Sciatic nerve (tissue), 2 donors: ENCODE results near the gene EPM2AIP1. TPM values are rescaled to one million over a fixed set of nuclear protein-coding genes. Genes with fewer than 3 reads are reported as not detected.
A peak's percentile ranks its signal among the peaks of the same experiment; 100 is the strongest.
"Not testable (repeated sequence)": the region's sequence is repeated elsewhere in the genome, so short reads cannot be mapped to it uniquely, and the experiment has no call there.

Experiments
- ATAC-seq: fragments of 200-7000 bp; cut with Tn5 transposase; one replicate; pipeline ENCODE4 v1.9.1; 2020; ENCODE audit warnings: mild to moderate bottlenecking, moderate library complexity
- DNase-seq: peaks from one replicate; pipeline ENCODE4 v3.0.0-alpha.2; 2020; ENCODE audit warnings: low spot score
- intact Hi-C: fragments of 100-400 bp; cut with DNase I; formaldehyde crosslinking; loops from one replicate; pipeline ENCODE4 v1.14.2; 2022
- total RNA-seq: library from RNA; stranded (reverse); fragmentation: NEBNext Ultra II Directional; extraction: Animal tissue kit (Norgen Biotek cat#: 25700); gene quantifications from one replicate; pipeline ENCODE4 v1.2.1, GENCODE V29; 2021
- donor health status: DM: no; HTN: no; CAD: no.
- donor health status: DM: no; HTN: no; CAD: no.

The EPM2AIP1 gene
- total RNA-seq, 1 donor from 2014 or later = 30.6 TPM

DNA sequence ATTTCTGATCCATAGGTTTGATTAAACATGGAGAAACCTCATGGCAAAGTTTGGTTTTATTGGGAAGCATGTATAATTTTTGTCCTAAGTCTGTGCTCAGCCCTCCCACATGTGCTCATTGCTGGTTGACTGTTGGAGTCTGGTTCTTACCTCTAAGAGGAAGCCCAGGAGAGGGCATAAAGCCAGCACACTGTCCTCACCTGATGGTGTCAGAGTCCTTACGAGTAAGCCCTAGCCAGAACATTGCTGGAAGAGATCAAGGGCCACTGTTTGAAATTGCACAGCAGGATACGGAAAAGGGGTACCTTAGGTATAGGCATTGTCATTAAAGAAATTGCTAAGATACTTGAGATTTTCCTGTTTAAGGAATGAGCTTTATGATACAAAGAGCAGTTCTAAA is 21.7 kb upstream of the EPM2AIP1 start:
- DNase-seq (no peak), ATAC-seq (no peak)
- intact Hi-C loops = no loop called here

DNA sequence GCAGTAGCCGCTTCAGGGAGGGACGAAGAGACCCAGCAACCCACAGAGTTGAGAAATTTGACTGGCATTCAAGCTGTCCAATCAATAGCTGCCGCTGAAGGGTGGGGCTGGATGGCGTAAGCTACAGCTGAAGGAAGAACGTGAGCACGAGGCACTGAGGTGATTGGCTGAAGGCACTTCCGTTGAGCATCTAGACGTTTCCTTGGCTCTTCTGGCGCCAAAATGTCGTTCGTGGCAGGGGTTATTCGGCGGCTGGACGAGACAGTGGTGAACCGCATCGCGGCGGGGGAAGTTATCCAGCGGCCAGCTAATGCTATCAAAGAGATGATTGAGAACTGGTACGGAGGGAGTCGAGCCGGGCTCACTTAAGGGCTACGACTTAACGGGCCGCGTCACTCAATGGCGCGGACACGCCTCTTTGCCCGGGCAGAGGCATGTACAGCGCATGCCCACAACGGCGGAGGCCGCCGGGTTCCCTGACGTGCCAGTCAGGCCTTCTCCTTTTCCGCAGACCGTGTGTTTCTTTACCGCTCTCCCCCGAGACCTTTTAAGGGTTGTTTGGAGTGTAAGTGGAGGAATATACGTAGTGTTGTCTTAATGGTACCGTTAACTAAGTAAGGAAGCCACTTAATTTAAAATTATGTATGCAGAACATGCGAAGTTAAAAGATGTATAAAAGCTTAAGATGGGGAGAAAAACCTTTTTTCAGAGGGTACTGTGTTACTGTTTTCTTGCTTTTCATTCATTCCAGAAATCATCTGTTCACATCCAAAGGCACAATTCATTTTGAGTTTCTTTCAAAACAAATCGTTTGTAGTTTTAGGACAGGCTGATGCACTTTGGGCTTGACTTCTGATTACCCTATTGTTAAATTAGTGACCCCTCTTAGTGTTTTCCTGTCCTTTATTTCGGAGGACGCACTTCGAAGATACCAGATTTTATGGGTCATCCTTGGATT is 674 bp upstream of the EPM2AIP1 start, which contains the start of gene MLH1:
TSS of gene MLH1 (plus strand) at position 193 of the 958 bp plus-strand sequence. CDS start at position 223, 30 bp downstream.
- intact Hi-C loops = loop anchor here (5.0 kb wide), 1 partner anchor 219 kb away; no protein-coding TSS in a partner anchor

DNA sequence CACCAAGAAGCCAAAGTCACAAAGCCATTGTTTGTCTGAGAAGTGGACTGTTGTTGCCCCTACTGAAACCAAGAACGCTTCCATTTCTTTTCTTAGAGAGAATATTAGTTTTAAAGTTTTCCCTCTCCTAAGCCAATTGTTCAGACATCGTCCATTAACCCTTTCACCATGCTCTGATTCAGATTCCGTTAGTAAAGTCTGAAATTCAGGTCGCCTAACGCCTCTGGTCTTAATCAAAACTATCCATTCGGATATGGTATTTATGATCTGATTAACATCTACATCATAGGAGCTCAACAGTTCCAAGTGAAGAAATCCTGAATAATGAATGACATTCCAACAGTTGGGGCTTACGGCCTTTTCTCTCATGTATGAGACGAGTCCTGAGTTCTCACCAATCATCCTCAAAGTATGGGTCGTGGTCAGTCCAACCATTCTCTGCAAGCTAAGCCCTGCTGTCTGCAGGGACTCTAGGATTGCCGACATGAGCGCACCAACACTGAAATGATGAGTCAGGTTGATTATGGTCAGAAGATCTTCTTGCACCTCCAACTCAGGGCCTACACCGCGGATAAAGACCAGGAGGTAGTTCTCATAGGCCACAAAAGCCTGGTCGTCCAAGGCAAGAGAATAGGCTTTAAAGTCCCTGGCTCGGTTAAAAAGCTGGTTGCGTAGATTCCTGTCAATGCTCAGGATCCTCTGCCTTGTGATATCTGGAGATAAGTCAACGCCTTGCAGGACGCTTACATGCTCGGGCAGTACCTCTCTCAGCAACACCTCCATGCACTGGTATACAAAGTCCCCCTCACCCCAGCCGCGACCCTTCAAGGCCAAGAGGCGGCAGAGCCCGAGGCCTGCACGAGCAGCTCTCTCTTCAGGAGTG is 767 bp downstream of the EPM2AIP1 start:
- ATAC-seq = no peak
- DNase-seq = no peak
- intact Hi-C loops = loop anchor here (5.0 kb wide), 1 partner anchor 220 kb away; no protein-coding TSS in a partner anchor

More for the DNA sequence above, 674 bp upstream of the EPM2AIP1 start, which contains the start of gene MLH1:
- DNase-seq (peak; percentile 99), ATAC-seq (peak; percentile 98)

DNA sequence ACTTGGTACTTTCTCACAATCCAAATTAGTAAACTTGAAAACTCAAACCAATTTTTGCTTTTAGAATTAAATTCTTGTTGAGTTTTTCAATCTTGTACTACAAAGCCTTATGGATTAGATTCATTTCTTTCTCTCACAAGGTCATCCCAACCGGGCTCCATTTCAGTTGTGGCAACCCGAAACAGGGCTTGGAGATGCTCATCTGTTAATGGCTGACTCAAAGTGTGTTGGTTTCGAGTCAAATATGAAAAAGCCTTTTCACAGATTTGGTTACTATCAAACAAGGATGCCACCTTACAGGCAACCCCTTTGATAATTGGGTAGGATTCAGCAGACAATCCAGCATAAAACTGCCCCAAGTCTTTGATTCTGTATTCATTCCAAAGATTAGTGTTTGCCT is 1.8 kb downstream of the EPM2AIP1 start:
- intact Hi-C loops = loop anchor here (5.0 kb wide), 1 partner anchor 221 kb away; no protein-coding TSS in a partner anchor
- ATAC-seq (no peak), DNase-seq (no peak)

DNA sequence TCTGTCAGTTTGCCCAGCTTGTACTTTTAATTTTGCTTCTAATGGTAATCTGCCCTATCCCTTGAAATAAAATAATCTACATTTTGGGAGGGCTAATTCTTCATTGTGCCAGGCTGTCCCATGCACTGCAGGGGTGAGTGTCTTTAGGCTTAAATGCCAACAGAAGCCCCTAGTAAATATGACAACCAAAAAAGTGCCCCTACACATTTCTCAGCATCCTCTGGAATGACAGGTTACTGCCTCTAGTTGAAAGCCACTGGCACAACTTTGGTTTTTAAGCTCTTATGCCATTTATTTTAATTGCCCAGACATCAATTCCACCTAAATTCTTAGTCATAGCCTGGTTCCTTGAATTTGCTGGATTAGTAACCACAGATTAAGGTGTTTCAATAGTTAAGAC is 3.4 kb downstream of the EPM2AIP1 start:
- intact Hi-C loops = no loop called here
- no peak for DNase-seq
- ATAC-seq = no peak

DNA sequence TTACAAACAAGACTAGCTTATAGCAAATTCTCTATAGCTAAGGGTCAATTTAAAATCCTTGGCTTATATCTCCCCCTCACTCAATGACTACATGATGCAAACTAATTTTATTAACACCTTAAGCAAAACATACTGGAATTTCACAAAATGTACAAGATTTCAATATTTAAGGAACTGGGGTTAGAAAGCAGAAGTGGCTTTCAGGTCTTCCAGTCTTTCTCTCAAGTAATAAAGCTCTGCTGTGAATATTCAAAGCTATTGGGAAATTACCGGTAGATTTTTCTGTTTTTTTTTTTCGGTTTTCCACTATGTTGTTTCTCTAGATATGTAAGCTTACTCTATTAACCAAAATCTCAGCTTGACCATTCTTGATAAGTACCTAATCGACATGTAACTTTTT is 3.9 kb downstream of the EPM2AIP1 start:
- intact Hi-C loops = no loop called here
- no peak for DNase-seq
- ATAC-seq = no peak

DNA sequence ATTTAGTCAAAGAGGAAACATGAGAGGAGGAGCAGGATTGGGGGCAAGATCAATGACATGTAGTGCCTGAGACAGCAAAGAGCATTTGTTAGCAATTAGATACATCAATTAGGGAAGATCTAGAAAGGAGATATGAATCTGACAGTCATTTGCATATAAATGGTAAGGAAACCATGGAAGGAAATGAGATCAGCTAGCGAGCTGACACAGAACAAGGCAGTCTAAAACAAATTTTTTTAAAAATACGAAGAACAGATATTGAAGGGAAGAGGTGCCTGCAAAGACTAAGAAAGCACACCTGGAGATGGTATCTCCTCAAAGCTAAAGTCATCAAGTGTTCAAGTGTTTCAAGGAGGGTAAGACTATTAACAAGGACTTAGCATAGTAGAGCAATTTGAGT is 4.6 kb downstream of the EPM2AIP1 start:
- intact Hi-C loops = no loop called here
- ATAC-seq (no peak), DNase-seq (no peak)

DNA sequence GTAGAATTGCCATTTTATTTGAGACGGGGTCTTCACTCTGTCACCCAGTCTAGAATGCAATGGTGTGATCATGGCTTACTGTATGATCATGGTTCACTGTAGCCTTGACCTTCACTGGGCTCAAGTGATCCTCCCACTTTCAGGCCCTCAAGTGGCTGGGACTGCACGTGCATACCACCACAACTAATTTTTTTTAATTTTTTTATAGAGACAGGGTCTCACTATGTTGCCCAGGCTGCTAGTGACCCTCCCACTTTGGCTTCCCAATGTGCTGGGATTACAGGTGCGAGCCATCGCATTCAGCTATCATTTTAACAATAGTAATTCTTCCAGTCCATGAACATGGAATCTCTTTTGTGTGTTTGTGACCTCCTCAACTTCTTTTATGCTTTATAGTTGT is 11.9 kb downstream of the EPM2AIP1 start:
- intact Hi-C loops = no loop called here
- ATAC-seq (no peak), DNase-seq (no peak)

DNA sequence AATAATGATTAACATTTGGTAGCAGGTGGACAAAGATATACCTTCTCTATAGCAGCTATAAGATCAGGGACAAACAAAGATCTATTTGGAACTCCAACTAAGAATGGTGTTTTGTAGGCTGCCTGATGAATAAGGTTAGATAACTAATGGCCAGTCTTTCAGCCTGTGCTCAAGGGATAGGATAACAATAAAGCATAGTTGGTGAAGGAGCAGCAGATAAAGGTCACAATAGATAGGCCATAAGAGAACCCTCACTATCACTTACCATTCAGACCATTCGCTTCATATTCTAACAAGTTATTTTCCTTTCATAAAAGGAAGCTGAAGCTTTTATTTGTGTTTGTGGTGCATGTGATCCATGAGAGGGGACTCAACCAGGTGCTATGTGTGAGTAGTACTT is 19.8 kb downstream of the EPM2AIP1 start:
- intact Hi-C loops = no loop called here
- no peak for ATAC-seq
- no peak for DNase-seq

DNA sequence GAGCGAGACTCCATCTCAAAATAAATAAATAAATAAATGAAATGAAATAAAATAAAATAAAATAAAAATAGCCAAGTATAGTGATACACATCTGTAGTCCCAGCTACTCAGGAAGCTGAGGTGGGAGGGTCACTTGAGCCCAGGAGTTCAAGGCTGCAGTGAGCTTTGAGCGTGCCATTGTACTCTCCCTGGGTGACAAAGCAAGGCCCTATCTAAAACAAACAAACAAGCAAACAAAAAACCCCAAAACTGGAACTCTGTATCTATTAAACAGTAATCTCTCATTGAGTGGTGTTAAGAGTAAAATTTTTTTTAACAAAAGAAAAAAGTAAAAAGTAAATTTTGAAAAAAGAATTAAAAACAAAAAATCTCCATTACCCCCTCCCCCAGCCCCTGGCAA is 20.8 kb downstream of the EPM2AIP1 start:
- DNase-seq (no peak), ATAC-seq (no peak)
- intact Hi-C loops = no loop called here

DNA sequence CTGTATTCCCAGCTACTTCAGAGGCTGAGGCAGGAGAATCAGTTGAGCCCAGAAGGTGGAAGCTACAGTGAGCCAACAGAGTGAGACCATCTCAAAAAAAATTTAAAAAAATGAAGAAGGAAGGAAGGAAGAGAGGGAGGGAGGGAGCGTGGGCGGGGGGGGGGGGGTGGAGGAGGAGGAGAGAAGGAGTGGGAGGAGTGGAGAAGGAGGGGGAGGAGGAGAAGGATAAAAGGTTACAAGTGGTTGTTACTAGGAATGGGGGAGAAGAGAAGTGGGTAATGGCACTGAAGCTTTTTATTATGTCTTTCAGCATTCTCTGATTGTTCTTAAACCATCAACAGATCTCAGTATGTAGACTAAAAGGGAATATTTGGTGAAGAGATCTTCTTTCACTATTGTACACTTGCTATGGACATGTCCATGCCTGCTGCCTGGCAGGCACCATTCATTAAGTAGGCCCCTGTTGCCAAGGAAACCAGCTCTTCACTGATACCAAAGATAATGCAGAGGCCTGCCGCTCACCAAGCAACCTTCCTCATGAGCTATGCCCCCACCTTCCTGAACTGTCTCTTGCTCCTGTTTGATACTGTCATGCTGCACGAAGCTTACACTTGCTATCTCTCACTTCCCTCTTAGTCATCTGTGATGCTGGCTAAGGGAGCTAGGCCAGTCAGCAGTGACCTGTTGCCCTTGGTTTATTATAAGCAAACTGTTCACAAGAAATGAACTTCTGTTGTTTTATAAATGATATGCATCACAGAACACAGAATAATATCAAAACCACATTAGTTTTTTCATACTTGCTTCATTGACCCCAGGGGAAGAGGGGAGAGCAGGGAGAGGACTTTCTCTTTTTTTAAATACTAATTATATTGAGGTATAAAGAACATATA is 23.1 kb downstream of the EPM2AIP1 start:
- no peak for DNase-seq
- intact Hi-C loops = no loop called here
- peak; percentile 67 for ATAC-seq

DNA sequence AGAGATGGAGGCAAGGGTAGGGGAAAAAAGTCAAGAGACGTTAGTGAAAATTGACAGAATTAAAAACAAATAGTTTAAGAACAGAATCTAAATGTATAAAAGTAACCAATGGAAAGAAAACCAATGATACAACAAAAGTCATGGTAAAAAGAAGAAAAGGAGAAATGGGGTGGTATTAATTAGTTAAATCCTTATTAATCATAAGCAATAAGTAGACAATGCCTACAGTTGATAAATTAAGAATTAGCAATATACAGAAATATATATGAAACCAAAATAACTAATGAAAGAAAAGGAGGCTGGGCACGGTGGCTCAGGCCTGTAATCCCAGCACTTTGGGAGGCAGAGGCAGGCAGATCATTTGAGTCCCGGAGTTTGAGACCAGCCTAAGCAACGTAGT is 23.8 kb downstream of the EPM2AIP1 start:
- DNase-seq = no peak
- ATAC-seq = no peak
- intact Hi-C loops = no loop called here

DNA sequence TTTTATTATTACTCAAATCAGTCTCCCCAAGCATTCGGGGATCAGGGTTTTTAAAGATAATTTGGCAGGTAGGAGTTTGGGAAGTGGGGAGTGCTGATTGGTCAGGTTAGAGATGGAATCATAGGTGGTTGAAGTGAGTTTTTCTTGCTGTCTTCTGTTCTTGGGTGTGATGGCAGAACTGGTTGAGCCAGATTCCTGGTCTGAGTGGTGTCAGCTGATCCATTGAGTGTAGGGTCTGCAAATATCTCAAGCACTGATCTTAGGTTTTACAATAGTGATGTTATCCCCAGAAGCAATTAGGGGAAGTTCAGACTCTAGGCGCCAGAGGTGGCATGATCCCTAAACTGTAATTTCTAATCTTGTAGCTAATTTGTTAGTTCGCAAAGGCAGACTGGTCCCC is 27.5 kb downstream of the EPM2AIP1 start:
- DNase-seq (no peak), ATAC-seq (no peak)
- intact Hi-C loops = no loop called here

DNA sequence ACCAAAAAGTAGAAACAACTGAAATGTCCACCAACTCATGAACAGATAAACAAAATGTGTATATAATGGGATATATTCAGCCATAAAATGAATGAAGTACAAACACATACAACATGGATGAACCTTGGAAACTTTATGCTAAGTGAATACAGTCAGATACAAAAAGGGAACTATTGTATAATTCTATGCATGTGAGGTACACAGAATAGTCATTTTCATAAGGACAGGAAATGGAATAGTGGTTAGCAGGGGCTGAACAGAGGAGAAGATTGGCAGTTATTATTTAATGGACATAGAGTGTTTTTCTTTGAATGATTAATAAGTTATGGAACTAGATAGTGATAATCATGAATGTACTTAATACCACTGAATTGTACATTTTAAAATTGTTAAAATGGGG is 28.1 kb downstream of the EPM2AIP1 start:
- DNase-seq = no peak
- intact Hi-C loops = no loop called here
- ATAC-seq = no peak

DNA sequence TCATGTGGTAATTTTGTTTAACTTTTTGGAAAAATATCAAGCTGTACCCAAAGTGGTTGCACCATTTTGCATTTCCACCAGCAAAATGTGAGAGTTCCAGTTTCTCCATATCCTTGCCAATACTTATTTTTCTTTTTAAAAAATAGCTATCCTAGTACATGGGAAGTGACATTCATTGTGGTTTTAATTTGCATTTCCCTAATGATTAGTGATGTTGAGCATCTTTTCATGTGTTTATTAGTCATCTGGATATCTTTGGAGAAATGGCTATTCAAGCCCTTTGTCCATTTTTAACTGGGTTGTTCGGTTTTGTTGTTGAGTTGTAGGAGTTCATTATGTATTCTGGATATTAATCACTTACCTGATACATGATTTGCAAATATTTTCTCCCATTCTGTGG is 28.6 kb downstream of the EPM2AIP1 start:
- DNase-seq = no peak
- intact Hi-C loops = no loop called here
- ATAC-seq = no peak

DNA sequence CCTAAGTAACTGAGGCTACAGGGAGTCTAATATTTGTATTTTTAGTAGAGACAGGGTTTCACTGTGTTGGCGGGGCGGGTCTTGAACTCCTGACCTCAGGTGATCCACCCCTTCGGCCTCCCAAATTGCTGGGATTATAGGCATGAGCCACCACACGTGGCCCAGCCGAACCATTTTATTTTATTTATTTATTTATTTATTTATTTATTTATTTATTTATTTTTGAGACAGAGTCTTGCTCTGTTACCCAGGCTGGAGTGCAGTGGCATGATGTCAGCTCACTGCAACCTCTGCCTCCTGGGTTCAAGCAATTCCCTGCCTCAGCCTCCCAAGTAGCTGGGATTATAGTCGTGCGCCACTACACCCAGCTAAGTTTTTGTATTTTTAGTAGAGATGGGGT is 29.9 kb downstream of the EPM2AIP1 start:
- ATAC-seq, DNase-seq, intact Hi-C loops: not testable (repeated sequence)

DNA sequence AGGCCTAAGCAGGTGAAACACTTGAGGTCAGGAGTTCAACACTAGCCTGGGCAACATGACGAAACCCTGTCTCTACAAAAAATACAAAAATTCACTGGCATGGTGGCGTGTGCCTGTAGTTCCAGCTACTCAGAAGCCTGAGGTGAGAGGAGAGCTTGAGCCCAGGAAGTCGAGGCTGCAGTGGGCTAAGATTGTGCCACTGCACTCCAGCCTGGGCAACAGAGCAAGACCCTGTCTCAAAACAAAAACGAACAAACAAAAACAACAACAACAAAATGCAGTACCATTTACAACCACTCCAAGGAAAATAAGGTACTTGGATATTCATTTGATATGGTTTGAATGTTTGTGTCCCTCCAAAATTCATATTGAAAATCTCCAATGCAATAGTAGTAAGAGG is 32.4 kb downstream of the EPM2AIP1 start:
- ATAC-seq (no peak), DNase-seq (no peak)

DNA sequence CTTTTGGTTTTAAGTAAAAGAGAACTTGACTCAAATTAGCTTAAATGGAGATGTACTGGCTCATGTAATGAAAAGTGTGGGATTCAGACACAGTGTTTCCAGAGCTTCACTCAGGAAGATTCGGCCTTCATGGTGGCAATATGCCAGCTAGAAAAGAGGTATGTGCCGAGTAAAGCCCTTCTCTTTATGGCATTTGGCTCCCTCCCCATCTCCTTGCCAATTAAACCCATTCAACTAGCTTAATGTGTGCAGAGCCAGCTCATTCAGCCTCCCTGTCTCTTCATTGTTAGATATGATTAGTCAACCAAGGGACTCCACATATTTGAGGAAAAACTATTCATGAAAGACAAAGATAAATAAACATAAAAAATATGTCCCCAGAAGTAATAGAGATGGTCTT is 33.1 kb downstream of the EPM2AIP1 start:
- no peak for ATAC-seq
- intact Hi-C loops = no loop called here
- DNase-seq = no peak

More for the DNA sequence above, 32.4 kb downstream of the EPM2AIP1 start:
- intact Hi-C loops = no loop called here
